Tibial nerve (tissue), 3 donors: ENCODE measurements around the gene HIBADH.

ENCODE experiments used
- POLR2A ChIP-seq, 2 donors: fragments of 450-650 bp; IDR thresholded peaks; one replicate each; pipeline ENCODE4 v1.6.1; 2017; ENCODE audit warnings: antibody characterized with exemption in 2 of 2, mild to moderate bottlenecking in 2 of 2, moderate library complexity in 2 of 2
- TF ChIP-seq, protein P1 (sequence below), 5 experiments: fragments of 200-600 bp in 3 of 5; fragments of 450-650 bp in 2 of 5; sonication (generic) in 3 of 5; IDR thresholded peaks; one replicate each; pipeline ENCODE4 v1.5.1; 2016 to 2019; ENCODE audit warnings: antibody characterized with exemption in 5 of 5, mild to moderate bottlenecking in 3 of 5, moderate library complexity in 2 of 5

DNA sequence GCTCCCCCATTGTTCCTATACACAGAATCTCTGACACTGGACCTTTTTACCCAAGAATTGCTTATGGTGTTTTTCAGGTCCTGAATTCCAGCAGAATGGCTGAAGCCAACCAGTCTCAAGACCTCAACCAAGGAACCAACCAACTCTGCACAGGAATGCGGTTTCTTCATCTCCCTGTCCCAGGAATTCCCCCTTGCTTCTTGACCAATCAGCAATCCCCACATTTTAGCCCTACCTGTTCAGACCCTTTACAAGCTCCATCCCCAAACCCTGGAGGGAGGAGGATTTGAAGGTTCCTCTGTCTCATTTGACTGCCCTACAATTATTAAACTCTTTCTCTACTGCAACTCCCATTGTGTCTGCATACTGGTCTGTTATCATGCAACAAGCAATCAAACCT lies 35.5 kb downstream of the HIBADH start:
- TF ChIP-seq, protein P1, sequence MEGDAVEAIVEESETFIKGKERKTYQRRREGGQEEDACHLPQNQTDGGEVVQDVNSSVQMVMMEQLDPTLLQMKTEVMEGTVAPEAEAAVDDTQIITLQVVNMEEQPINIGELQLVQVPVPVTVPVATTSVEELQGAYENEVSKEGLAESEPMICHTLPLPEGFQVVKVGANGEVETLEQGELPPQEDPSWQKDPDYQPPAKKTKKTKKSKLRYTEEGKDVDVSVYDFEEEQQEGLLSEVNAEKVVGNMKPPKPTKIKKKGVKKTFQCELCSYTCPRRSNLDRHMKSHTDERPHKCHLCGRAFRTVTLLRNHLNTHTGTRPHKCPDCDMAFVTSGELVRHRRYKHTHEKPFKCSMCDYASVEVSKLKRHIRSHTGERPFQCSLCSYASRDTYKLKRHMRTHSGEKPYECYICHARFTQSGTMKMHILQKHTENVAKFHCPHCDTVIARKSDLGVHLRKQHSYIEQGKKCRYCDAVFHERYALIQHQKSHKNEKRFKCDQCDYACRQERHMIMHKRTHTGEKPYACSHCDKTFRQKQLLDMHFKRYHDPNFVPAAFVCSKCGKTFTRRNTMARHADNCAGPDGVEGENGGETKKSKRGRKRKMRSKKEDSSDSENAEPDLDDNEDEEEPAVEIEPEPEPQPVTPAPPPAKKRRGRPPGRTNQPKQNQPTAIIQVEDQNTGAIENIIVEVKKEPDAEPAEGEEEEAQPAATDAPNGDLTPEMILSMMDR (IDR thresholded peaks at IDR 0.05), result no peak
- no peak for TF ChIP-seq POLR2A (IDR thresholded peaks at IDR 0.05)
